GM21360 (cell line): ENCODE measurements around the gene PPP1R14B.
A peak's percentile ranks its signal among the peaks of the same experiment; 100 is the strongest.

Source experiments
- ATAC-seq: cut with Tn5 transposase; IDR thresholded peaks from one replicate; pipeline ENCODE4 v1.9.1; 2021; ENCODE audit warnings: mild to moderate bottlenecking, moderate library complexity; ENCODE audit not compliant: unreplicated experiment

Gene PPP1R14B

GRCh38 chr11:64246871-64247728, at the start of gene PPP1R14B:
PPP1R14B (minus strand) TSS chr11:64246943; CDS start chr11:64246673, 270 bp downstream.
- no peak for ATAC-seq

- no peak for ATAC-seq
Measured at GRCh38 chr11:64296236-64296635, 49.5 kb upstream of the PPP1R14B start.

GRCh38 chr11:64295760-64296159, 49.0 kb upstream of the PPP1R14B start:
- ATAC-seq, result no peak

- ATAC-seq, result no peak
Measured at GRCh38 chr11:64294774-64295173, 48.0 kb upstream of the PPP1R14B start.

GRCh38 chr11:64292460-64293254, 45.9 kb upstream of the PPP1R14B start:
- no peak for ATAC-seq

GRCh38 chr11:64291752-64292459, 45.2 kb upstream of the PPP1R14B start:
- ATAC-seq, result no peak

- no peak for ATAC-seq
Measured at GRCh38 chr11:64291262-64291751, 44.6 kb upstream of the PPP1R14B start, which contains the start of gene KCNK4. KCNK4 (plus strand) TSS chr11:64291302; CDS start chr11:64293019, 1,717 bp downstream.

GRCh38 chr11:64290352-64291261, 43.9 kb upstream of the PPP1R14B start:
- ATAC-seq, result no peak

- ATAC-seq, result no peak
Measured at GRCh38 chr11:64289002-64289564, 42.3 kb upstream of the PPP1R14B start.

- no peak for ATAC-seq
Measured at GRCh38 chr11:64288353-64288750, 41.6 kb upstream of the PPP1R14B start.

GRCh38 chr11:64287676-64288352, 41.1 kb upstream of the PPP1R14B start:
- ATAC-seq, result no peak

- ATAC-seq, result no peak
Measured at GRCh38 chr11:64286801-64287159, 40.0 kb upstream of the PPP1R14B start.

- no peak for ATAC-seq
Measured at GRCh38 chr11:64285885-64286800, 39.4 kb upstream of the PPP1R14B start.

- peak; percentile 50 for ATAC-seq
Measured at GRCh38 chr11:64284962-64285884, 38.5 kb upstream of the PPP1R14B start, which contains the start of gene GPR137. GPR137 (plus strand) TSS chr11:64285848; CDS start chr11:64286525, 677 bp downstream.

GRCh38 chr11:64284048-64284961, 37.6 kb upstream of the PPP1R14B start, which contains the start of gene BAD:
BAD (minus strand) TSS chr11:64284665; CDS start chr11:64284368, 297 bp downstream.
- ATAC-seq, result peak; percentile 63

- no peak for ATAC-seq
Measured at GRCh38 chr11:64283092-64283491, 36.3 kb upstream of the PPP1R14B start.
